Dendritic cell treated with granulocyte-macrophage colony-stimulating factor and Interleukin-4, amounts not matched to agents 40 ng/mL and 50 ng/mL, for 4 days (primary cell): ENCODE measurements around the gene CYP27A1.
"Not testable (repeated sequence)": the region's sequence is repeated elsewhere in the genome, so short reads cannot be mapped to it uniquely, and the experiment has no call there.

Source experiments
- H3K27ac Mint-ChIP-seq: one replicate; pipeline ENCODE4 v1.8.0; 2022; ENCODE audit warnings: mild to moderate bottlenecking, mixed read lengths
- H3K27me3 Mint-ChIP-seq: one replicate; pipeline ENCODE4 v1.8.0; 2022; ENCODE audit warnings: mild to moderate bottlenecking, mixed read lengths
- H3K36me3 Mint-ChIP-seq: one replicate; pipeline ENCODE4 v1.8.0; 2022; ENCODE audit warnings: low read depth, mixed read lengths
- H3K4me1 Mint-ChIP-seq: one replicate; pipeline ENCODE4 v1.8.0; 2022; ENCODE audit warnings: low read depth, mixed read lengths
- H3K4me3 Mint-ChIP-seq: one replicate; pipeline ENCODE4 v1.8.0; 2022; ENCODE audit warnings: mild to moderate bottlenecking, moderate library complexity, mixed read lengths
- H3K9me3 Mint-ChIP-seq: one replicate; pipeline ENCODE4 v1.8.0; 2022; ENCODE audit warnings: mixed read lengths
- intact Hi-C: fragments of 100-400 bp; cut with micrococcal nuclease; formaldehyde crosslinking; loops from one replicate; pipeline ENCODE4 v1.15.0; 2022

The CYP27A1 gene

GRCh38 chr2:218754201-218754600, 27.7 kb upstream of the CYP27A1 start:
- Mint-ChIP-seq H3K4me1 (peaks cover 29% of the 10 kb centered on the region), H3K27ac (peak overlapping the region; percentile 40), H3K4me3 (no peak overlapping the region), H3K27me3 (no peaks in the 10 kb centered on the region), H3K9me3 (no peaks in the 10 kb centered on the region), H3K36me3 (peaks cover 83% of the 10 kb centered on the region)
- intact Hi-C loops = no loop called here

- no peaks in the 10 kb centered on the region for H3K27me3 Mint-ChIP-seq
Measured at GRCh38 chr2:218754781-218755180, 27.2 kb upstream of the CYP27A1 start.

GRCh38 chr2:218755198-218755566, 26.8 kb upstream of the CYP27A1 start:
- Mint-ChIP-seq H3K27ac (peak overlapping the region; percentile 40), H3K27me3 (no peaks in the 10 kb centered on the region), H3K4me1 (peaks cover 28% of the 10 kb centered on the region), H3K36me3 (peaks cover 73% of the 10 kb centered on the region), H3K9me3 (no peaks in the 10 kb centered on the region), H3K4me3 (no peak overlapping the region)
- intact Hi-C loops = no loop called here

More at GRCh38 chr2:218754781-218755180, 27.2 kb upstream of the CYP27A1 start:
- Mint-ChIP-seq H3K27ac (peak overlapping the region; percentile 40), H3K4me3 (no peak overlapping the region), H3K9me3 (no peaks in the 10 kb centered on the region), H3K4me1 (peaks cover 28% of the 10 kb centered on the region), H3K36me3 (peaks cover 77% of the 10 kb centered on the region)
- intact Hi-C loops = no loop called here

GRCh38 chr2:218755567-218756404, 26.2 kb upstream of the CYP27A1 start:
- Mint-ChIP-seq H3K27ac (no peak overlapping the region), H3K27me3 (no peaks in the 10 kb centered on the region), H3K4me3 (no peak overlapping the region), H3K36me3 (peaks cover 67% of the 10 kb centered on the region), H3K9me3 (no peaks in the 10 kb centered on the region), H3K4me1 (peaks cover 28% of the 10 kb centered on the region)
- intact Hi-C loops = no loop called here

GRCh38 chr2:218756599-218757377, 25.2 kb upstream of the CYP27A1 start:
- Mint-ChIP-seq H3K27me3 (no peaks in the 10 kb centered on the region), H3K27ac (no peak overlapping the region), H3K36me3 (peaks cover 59% of the 10 kb centered on the region), H3K4me3 (no peak overlapping the region), H3K9me3 (no peaks in the 10 kb centered on the region), H3K4me1 (peaks cover 28% of the 10 kb centered on the region)
- intact Hi-C loops = no loop called here

- Mint-ChIP-seq H3K4me3 (no peak overlapping the region), H3K27me3 (no peaks in the 10 kb centered on the region), H3K4me1 (peaks cover 11% of the 10 kb centered on the region), H3K27ac (no peak overlapping the region), H3K9me3 (no peaks in the 10 kb centered on the region), H3K36me3 (peaks cover 9% of the 10 kb centered on the region)
- intact Hi-C loops = no loop called here
Measured at GRCh38 chr2:218761795-218762194, 20.2 kb upstream of the CYP27A1 start.

GRCh38 chr2:218772759-218773158, 9.2 kb upstream of the CYP27A1 start:
- H3K4me3 Mint-ChIP-seq, H3K27me3 Mint-ChIP-seq, H3K27ac Mint-ChIP-seq, H3K4me1 Mint-ChIP-seq, intact Hi-C loops: not testable (repeated sequence)
- Mint-ChIP-seq H3K36me3 (peaks cover 34% of the 10 kb centered on the region), H3K9me3 (peaks cover 21% of the 10 kb centered on the region)

GRCh38 chr2:218773881-218774280, 8.1 kb upstream of the CYP27A1 start:
- intact Hi-C loops = no loop called here
- H3K4me3 Mint-ChIP-seq = no peak overlapping the region
- H3K9me3 Mint-ChIP-seq = peaks cover 26% of the 10 kb centered on the region

GRCh38 chr2:218776488-218776887, 5.5 kb upstream of the CYP27A1 start:
- Mint-ChIP-seq H3K9me3 (peaks cover 26% of the 10 kb centered on the region), H3K36me3 (peaks cover 38% of the 10 kb centered on the region), H3K4me3 (no peak overlapping the region), H3K27me3 (peaks cover 14% of the 10 kb centered on the region), H3K27ac (no peak overlapping the region), H3K4me1 (peaks cover 20% of the 10 kb centered on the region)
- intact Hi-C loops = no loop called here

More at GRCh38 chr2:218773881-218774280, 8.1 kb upstream of the CYP27A1 start:
- Mint-ChIP-seq H3K27me3 (peaks cover 2% of the 10 kb centered on the region), H3K36me3 (peaks cover 38% of the 10 kb centered on the region), H3K4me1 (peaks cover 8% of the 10 kb centered on the region), H3K27ac (no peak overlapping the region)

- Mint-ChIP-seq H3K9me3 (peaks cover 26% of the 10 kb centered on the region), H3K36me3 (peaks cover 31% of the 10 kb centered on the region), H3K4me3 (no peak overlapping the region), H3K27me3 (peaks cover 17% of the 10 kb centered on the region), H3K27ac (no peak overlapping the region), H3K4me1 (peaks cover 24% of the 10 kb centered on the region)
- intact Hi-C loops = no loop called here
Measured at GRCh38 chr2:218777276-218777990, 4.5 kb upstream of the CYP27A1 start.

- peaks cover 26% of the 10 kb centered on the region for H3K9me3 Mint-ChIP-seq
- H3K27ac Mint-ChIP-seq = peak overlapping the region; percentile 12
- intact Hi-C loops = loop anchor here (10.0 kb wide), 1 partner anchor 45 kb away; no protein-coding TSS in a partner anchor
Measured at GRCh38 chr2:218780046-218780445, 1.9 kb upstream of the CYP27A1 start.

GRCh38 chr2:218780851-218781690, 876 bp upstream of the CYP27A1 start:
- Mint-ChIP-seq H3K27ac (peak overlapping the region; percentile 85), H3K4me3 (peak overlapping the region; percentile 59), H3K36me3 (peaks cover 20% of the 10 kb centered on the region), H3K9me3 (peaks cover 22% of the 10 kb centered on the region), H3K27me3 (peaks cover 22% of the 10 kb centered on the region), H3K4me1 (peaks cover 33% of the 10 kb centered on the region)
- intact Hi-C loops = loop anchor here (10.0 kb wide), 1 partner anchor 46 kb away; no protein-coding TSS in a partner anchor

More at GRCh38 chr2:218780046-218780445, 1.9 kb upstream of the CYP27A1 start:
- Mint-ChIP-seq H3K36me3 (peaks cover 21% of the 10 kb centered on the region), H3K4me3 (no peak overlapping the region), H3K27me3 (peaks cover 22% of the 10 kb centered on the region), H3K4me1 (peaks cover 36% of the 10 kb centered on the region)

- peak overlapping the region; percentile 59 for H3K4me3 Mint-ChIP-seq
- peaks cover 6% of the 10 kb centered on the region for H3K36me3 Mint-ChIP-seq
- intact Hi-C loops = loop anchor here (10.0 kb wide), 1 partner anchor 48 kb away; no protein-coding TSS in a partner anchor
- H3K27ac Mint-ChIP-seq = peak overlapping the region; percentile 85
- H3K4me1 Mint-ChIP-seq = peaks cover 28% of the 10 kb centered on the region
- peaks cover 22% of the 10 kb centered on the region for H3K27me3 Mint-ChIP-seq
- peaks cover 8% of the 10 kb centered on the region for H3K9me3 Mint-ChIP-seq
Measured at GRCh38 chr2:218782528-218782844, 539 bp downstream of the CYP27A1 start.
